Mesenchymal stem cell (in vitro differentiated cells and primary cell): ENCODE results near the gene APC2.

ENCODE experiments used
- DNase-seq: peaks from one replicate; pipeline ENCODE4 v3.0.0-alpha.2; 2013
- H2AFZ ChIP-seq: one replicate; pipeline ENCODE4 v1.6.1; 2013; ENCODE audit warnings: low read depth, mild to moderate bottlenecking, control low read depth, inconsistent platforms, low read length, moderate library complexity
- H2AK5ac ChIP-seq: 2 replicates; pipeline ENCODE4 v1.6.1; 2013; ENCODE audit warnings: low read length, moderate library complexity, mild to moderate bottlenecking, inconsistent platforms; ENCODE audit not compliant: severe bottlenecking
- H2BK120ac ChIP-seq: one replicate; pipeline ENCODE4 v1.6.1; 2013; ENCODE audit warnings: low read depth, mild to moderate bottlenecking, inconsistent platforms, low read length, moderate library complexity
- H2BK12ac ChIP-seq, 2 experiments: one replicate each; pipeline ENCODE4 v1.6.1; 2013; ENCODE audit warnings: inconsistent platforms in 2 of 2, low read length in 2 of 2, mild to moderate bottlenecking in 2 of 2, moderate library complexity in 2 of 2, control low read depth in 1 of 2
- H2BK15ac ChIP-seq: one replicate; pipeline ENCODE4 v1.6.1; 2013; ENCODE audit warnings: mild to moderate bottlenecking, low read depth, inconsistent platforms; ENCODE audit not compliant: poor library complexity, severe bottlenecking
- H2BK5ac ChIP-seq: 2 replicates; pipeline ENCODE4 v1.6.1; 2013; ENCODE audit warnings: low read depth, mild to moderate bottlenecking, low read length, control low read depth, inconsistent platforms; ENCODE audit not compliant: poor library complexity, severe bottlenecking
- H3K14ac ChIP-seq, 2 experiments: one replicate each; pipeline ENCODE4 v1.6.1; 2013; ENCODE audit warnings: inconsistent platforms in 2 of 2, low read length in 2 of 2, control low read depth in 1 of 2, mild to moderate bottlenecking in 1 of 2, moderate library complexity in 1 of 2
- H3K18ac ChIP-seq, 2 experiments: one replicate each; pipeline ENCODE4 v1.6.1; 2013; ENCODE audit warnings: inconsistent platforms in 2 of 2, low read length in 2 of 2, control low read depth in 1 of 2, low read depth in 1 of 2, mild to moderate bottlenecking in 1 of 2
- H3K23ac ChIP-seq, 2 experiments: one replicate each; pipeline ENCODE4 v1.6.1; 2013; ENCODE audit warnings: inconsistent platforms in 2 of 2, low read length in 2 of 2, mild to moderate bottlenecking in 2 of 2, moderate library complexity in 2 of 2, control low read depth in 1 of 2
- H3K27ac ChIP-seq: 2 replicates; pipeline ENCODE4 v1.5.1; 2013; ENCODE audit warnings: mild to moderate bottlenecking, moderate library complexity, low read length, control low read depth, inconsistent platforms; ENCODE audit not compliant: poor library complexity, severe bottlenecking
- H3K27me3 ChIP-seq, 2 experiments: 2 replicates each; pipeline versions ENCODE4 v1.6.1 to v1.7.0; 2013; ENCODE audit warnings: low read length in 2 of 2, mild to moderate bottlenecking in 2 of 2, moderate library complexity in 2 of 2, control low read depth in 1 of 2, inconsistent platforms in 1 of 2; ENCODE audit not compliant: control insufficient read depth in 1 of 2, insufficient read depth in 1 of 2
- H3K36me3 ChIP-seq, 2 experiments: 2 replicates each; pipeline versions ENCODE4 v1.6.1 to v1.7.0; 2013; ENCODE audit warnings: low read length in 2 of 2, control low read depth in 1 of 2, inconsistent platforms in 1 of 2, low read depth in 1 of 2, mild to moderate bottlenecking in 1 of 2; ENCODE audit not compliant: insufficient read depth in 2 of 2, control insufficient read depth in 1 of 2
- H3K4ac ChIP-seq, 2 experiments: one replicate each; pipeline ENCODE4 v1.6.1; 2013; ENCODE audit warnings: inconsistent platforms in 2 of 2, low read length in 2 of 2, mild to moderate bottlenecking in 2 of 2, moderate library complexity in 2 of 2, control low read depth in 1 of 2, low read depth in 1 of 2
- H3K4me1 ChIP-seq: 2 replicates; pipeline ENCODE4 v1.6.1; 2013; ENCODE audit warnings: low read depth, low read length, control low read depth; ENCODE audit not compliant: control insufficient read depth, insufficient read depth
- H3K4me2 ChIP-seq: 2 replicates; pipeline ENCODE4 v1.6.1; 2013; ENCODE audit warnings: low read length, mild to moderate bottlenecking, inconsistent platforms; ENCODE audit not compliant: poor library complexity, severe bottlenecking
- H3K4me3 ChIP-seq, 2 experiments: 2 replicates each; pipeline versions ENCODE4 v1.5.1 to v1.7.0; 2013; ENCODE audit warnings: low read length in 2 of 2, mild to moderate bottlenecking in 2 of 2, control low read depth in 1 of 2, low read depth in 1 of 2; ENCODE audit not compliant: insufficient read depth in 1 of 2
- H3K79me1 ChIP-seq: replicated peaks from 2 replicates; pipeline ENCODE4 v1.6.1; 2013; ENCODE audit warnings: mild to moderate bottlenecking, control low read depth, low read length, inconsistent platforms; ENCODE audit not compliant: poor library complexity, severe bottlenecking
- H3K9ac ChIP-seq: 2 replicates; pipeline ENCODE4 v1.7.0; 2013; ENCODE audit warnings: mild to moderate bottlenecking, low read length, moderate library complexity
- H3K9me3 ChIP-seq: 2 replicates; pipeline ENCODE4 v1.7.0; 2013; ENCODE audit warnings: mild to moderate bottlenecking, low read length; ENCODE audit not compliant: control insufficient read depth
- H4K8ac ChIP-seq: one replicate; pipeline ENCODE4 v1.6.1; 2013; ENCODE audit warnings: inconsistent platforms, mild to moderate bottlenecking, low read length, moderate library complexity
- H4K91ac ChIP-seq: one replicate; pipeline ENCODE4 v1.6.1; 2013; ENCODE audit warnings: mild to moderate bottlenecking, low read length, inconsistent platforms
- WGBS: methylation state at CpG from one replicate; pipeline ENCODE4 v1.1.7; 2013; ENCODE audit warnings: mixed read lengths; 5-methylcytosine and 5-hydroxymethylcytosine counted together

The APC2 gene

DNA sequence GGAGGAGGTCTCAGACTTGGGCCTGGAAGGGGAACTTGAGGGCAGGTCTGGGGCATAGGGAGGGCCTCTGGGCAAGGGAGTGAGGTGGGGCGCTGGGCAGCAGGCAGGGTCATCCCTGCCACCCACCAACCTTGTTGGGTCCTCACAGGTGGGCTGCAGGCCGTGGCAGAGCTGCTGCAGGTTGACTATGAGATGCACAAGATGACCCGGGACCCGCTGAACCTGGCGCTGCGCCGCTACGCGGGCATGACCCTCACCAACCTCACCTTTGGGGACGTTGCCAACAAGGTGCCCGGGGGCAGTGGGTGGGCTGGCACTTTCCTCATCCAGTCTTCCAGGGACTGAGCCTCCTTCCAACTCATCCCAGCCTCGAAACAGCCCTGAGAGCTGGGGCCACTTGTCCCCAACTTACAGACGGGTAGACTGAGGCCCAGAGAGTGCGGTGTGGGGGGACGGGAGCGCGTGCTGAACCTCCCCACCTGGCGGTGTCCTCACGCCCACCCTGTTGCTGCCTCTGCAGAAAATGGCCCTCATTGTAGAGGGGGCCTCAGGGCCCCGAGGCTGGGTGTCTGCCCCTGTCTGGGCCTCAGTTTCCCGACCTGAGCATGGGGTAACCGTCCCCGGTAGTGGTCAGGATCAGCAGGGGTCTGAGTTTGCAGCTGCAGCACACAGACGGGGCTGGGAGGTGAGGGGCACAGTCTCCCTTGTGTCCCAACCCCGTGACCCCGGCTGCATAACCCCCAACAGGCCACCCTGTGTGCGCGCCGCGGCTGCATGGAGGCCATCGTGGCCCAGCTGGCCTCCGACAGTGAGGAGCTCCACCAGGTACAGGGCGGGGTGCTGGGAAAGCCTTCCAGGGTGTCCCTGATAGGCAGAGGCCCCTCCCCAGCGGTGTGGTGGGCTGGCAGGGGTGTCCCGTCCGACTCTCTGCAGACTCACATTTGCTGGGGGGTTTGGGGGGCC, 10.4 kb downstream of the APC2 start:
- Histone ChIP-seq H2BK120ac (no peak overlapping the region), H3K4me2 (no peak overlapping the region), H3K23ac (no peak overlapping the region), H3K4me3 (no peak overlapping the region), H3K14ac (no peak overlapping the region), H4K8ac (no peak overlapping the region), H3K4me1 (peaks cover 8% of the 10 kb centered on the region), H3K27me3 (peaks cover 25 to 38% of the 10 kb centered on the region in 2 experiments), H2BK15ac (no peak overlapping the region), H3K18ac (no peak overlapping the region), H3K27ac (no peak overlapping the region), H2AFZ (no peak overlapping the region), H2BK12ac (no peak overlapping the region), H3K36me3 (peaks cover 0 to 23% of the 10 kb centered on the region in 2 experiments), H3K79me1 (peaks cover 2% of the 10 kb centered on the region), H3K9ac (no peak overlapping the region), H2BK5ac (no peak overlapping the region), H2AK5ac (no peak overlapping the region), H4K91ac (no peak overlapping the region), H3K4ac (no peak overlapping the region), H3K9me3 (no peaks in the 10 kb centered on the region)
- no peak for DNase-seq
- WGBS: 90% methylated on average over 36 of the region's 36 CpGs

DNA sequence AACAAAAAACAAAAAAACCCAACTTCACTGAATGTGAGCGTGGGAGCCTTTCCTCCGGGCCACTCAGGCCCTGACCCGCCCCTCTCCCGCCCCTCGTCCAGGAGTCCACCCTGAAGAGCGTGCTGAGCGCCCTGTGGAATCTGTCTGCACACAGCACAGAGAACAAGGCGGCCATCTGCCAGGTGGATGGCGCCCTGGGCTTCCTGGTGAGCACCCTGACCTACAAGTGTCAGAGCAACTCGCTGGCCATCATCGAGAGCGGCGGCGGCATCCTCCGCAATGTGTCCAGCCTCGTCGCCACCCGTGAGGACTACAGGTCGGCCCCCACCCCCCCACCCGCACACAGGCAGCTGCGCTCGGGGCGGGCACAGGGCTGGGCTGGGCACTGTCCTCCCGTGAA, 11.9 kb downstream of the APC2 start:
- H3K4ac ChIP-seq: no peak overlapping the region
- H3K18ac ChIP-seq: no peak overlapping the region
- H2BK5ac ChIP-seq: no peak overlapping the region
- no peak overlapping the region for H3K14ac ChIP-seq
- peaks cover 17% of the 10 kb centered on the region for H3K4me1 ChIP-seq
- no peak overlapping the region for H2BK120ac ChIP-seq
- no peak overlapping the region for H3K9ac ChIP-seq
- H2BK12ac ChIP-seq: no peak overlapping the region
- peaks cover 8% of the 10 kb centered on the region for H3K79me1 ChIP-seq
- H3K23ac ChIP-seq: no peak overlapping the region
- H3K36me3 ChIP-seq: peaks cover 0 to 35% of the 10 kb centered on the region in 2 experiments
- H3K4me3 ChIP-seq: no peak overlapping the region
- no peak for DNase-seq
- 91% methylated on average over 24 of the region's 24 CpGs for WGBS
- H4K91ac ChIP-seq: no peak overlapping the region
- H3K27ac ChIP-seq: no peak overlapping the region
- H4K8ac ChIP-seq: no peak overlapping the region
- no peak overlapping the region for H2AK5ac ChIP-seq
- H2AFZ ChIP-seq: no peak overlapping the region
- peaks cover 22 to 38% of the 10 kb centered on the region in 2 experiments for H3K27me3 ChIP-seq
- H3K4me2 ChIP-seq: no peak overlapping the region
- no peak overlapping the region for H2BK15ac ChIP-seq
- no peaks in the 10 kb centered on the region for H3K9me3 ChIP-seq

DNA sequence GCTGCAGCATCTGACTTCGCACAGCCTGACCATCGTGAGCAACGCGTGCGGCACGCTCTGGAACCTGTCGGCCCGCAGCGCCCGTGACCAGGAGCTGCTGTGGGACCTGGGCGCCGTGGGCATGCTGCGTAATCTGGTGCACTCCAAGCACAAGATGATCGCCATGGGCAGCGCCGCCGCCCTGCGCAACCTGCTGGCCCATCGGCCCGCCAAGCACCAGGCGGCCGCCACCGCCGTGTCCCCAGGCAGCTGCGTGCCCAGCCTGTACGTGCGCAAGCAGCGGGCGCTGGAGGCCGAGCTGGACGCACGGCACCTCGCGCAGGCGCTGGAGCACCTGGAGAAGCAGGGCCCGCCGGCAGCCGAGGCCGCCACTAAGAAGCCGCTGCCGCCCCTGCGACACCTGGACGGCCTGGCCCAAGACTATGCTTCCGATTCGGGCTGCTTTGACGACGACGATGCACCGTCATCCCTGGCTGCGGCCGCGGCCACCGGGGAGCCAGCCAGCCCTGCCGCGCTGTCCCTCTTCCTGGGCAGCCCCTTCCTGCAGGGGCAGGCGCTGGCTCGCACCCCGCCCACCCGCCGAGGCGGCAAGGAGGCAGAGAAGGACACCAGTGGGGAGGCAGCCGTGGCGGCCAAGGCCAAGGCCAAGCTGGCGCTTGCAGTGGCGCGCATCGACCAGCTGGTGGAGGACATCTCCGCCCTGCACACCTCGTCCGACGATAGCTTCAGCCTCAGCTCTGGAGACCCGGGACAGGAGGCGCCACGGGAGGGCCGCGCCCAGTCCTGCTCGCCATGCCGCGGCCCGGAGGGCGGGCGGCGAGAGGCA, 15.5 kb downstream of the APC2 start:
- Histone ChIP-seq H3K9ac (no peak overlapping the region), H3K4me1 (peaks cover 49% of the 10 kb centered on the region), H2BK5ac (no peak overlapping the region), H2BK15ac (no peak overlapping the region), H2AFZ (no peak overlapping the region), H2BK120ac (no peak overlapping the region), H3K4me3 (peak overlapping the region in 1 of 2 experiments; percentile 40), H3K36me3 (peaks cover 0 to 27% of the 10 kb centered on the region in 2 experiments), H3K79me1 (peaks cover 11% of the 10 kb centered on the region), H3K27me3 (peaks cover 14 to 42% of the 10 kb centered on the region in 2 experiments), H3K4ac (no peak overlapping the region), H2AK5ac (no peak overlapping the region), H2BK12ac (no peak overlapping the region), H3K14ac (no peak overlapping the region), H4K8ac (no peak overlapping the region), H3K27ac (no peak overlapping the region), H3K23ac (no peak overlapping the region), H4K91ac (peak overlapping the region; percentile 68), H3K18ac (no peak overlapping the region), H3K4me2 (peak overlapping the region; percentile 31), H3K9me3 (no peaks in the 10 kb centered on the region)
- WGBS: 31% methylated on average over 83 of the region's 83 CpGs
- DNase-seq: peak; percentile 63

DNA sequence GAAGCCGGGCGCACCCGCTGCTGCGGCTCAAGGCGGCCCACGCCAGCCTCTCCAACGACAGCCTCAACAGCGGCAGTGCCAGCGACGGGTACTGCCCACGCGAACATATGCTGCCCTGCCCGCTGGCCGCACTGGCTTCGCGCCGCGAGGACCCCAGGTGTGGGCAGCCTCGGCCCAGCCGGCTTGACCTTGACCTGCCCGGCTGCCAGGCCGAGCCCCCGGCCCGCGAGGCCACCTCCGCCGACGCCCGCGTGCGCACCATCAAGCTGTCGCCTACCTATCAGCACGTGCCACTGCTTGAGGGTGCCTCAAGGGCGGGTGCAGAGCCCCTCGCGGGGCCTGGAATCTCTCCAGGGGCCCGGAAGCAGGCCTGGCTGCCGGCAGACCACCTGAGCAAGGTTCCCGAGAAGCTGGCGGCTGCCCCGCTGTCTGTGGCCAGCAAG, 16.1 kb downstream of the APC2 start:
- Histone ChIP-seq H4K91ac (peak overlapping the region; percentile 27), H3K9me3 (no peaks in the 10 kb centered on the region), H3K9ac (no peak overlapping the region), H2BK120ac (no peak overlapping the region), H2BK15ac (no peak overlapping the region), H3K4me2 (no peak overlapping the region), H4K8ac (peak overlapping the region; percentile 13), H3K4ac (no peak overlapping the region), H3K14ac (no peak overlapping the region), H2AK5ac (no peak overlapping the region), H3K79me1 (peaks cover 11% of the 10 kb centered on the region), H2BK12ac (no peak overlapping the region), H3K36me3 (peaks cover 0 to 20% of the 10 kb centered on the region in 2 experiments), H3K4me1 (peaks cover 55% of the 10 kb centered on the region), H3K27me3 (peaks cover 20 to 48% of the 10 kb centered on the region in 2 experiments), H2AFZ (no peak overlapping the region), H3K27ac (no peak overlapping the region), H3K4me3 (no peak overlapping the region), H3K18ac (no peak overlapping the region), H3K23ac (no peak overlapping the region), H2BK5ac (no peak overlapping the region)
- 61% methylated on average over 41 of the region's 41 CpGs for WGBS
- DNase-seq: no peak
